ENCODE measurements around the gene OR10K2.

Gene OR10K2

GRCh38 chr1:158371188-158371953, 54.7 kb downstream of the OR10K2 start:
- DNase-seq (ENCODE audit: low read depth), result no peak

Measured in stimulated activated CD8-positive, alpha-beta memory T cell treated with anti-CD3 and anti-CD28 coated beads, Interleukin-12 subunit alpha, Interleukin-12 subunit beta, amount 100 ng/mL, for 4 hours (primary cell).